GM12891 (cell line): ENCODE measurements around the gene ZFX.

Experiments
- POLR2A ChIP-seq: IDR thresholded peaks from 2 replicates; pipeline ENCODE4 v1.6.1; 2011; ENCODE audit warnings: low read depth, low read length, control low read depth
- POLR2AphosphoS5 ChIP-seq: IDR thresholded peaks from 2 replicates; pipeline ENCODE4 v1.6.1; 2011; ENCODE audit warnings: low read depth, low read length, control low read depth
- SPI1 ChIP-seq: IDR thresholded peaks from 2 replicates; pipeline ENCODE4 v1.6.1; 2011; ENCODE audit warnings: low read depth, low read length, control low read depth
- TAF1 ChIP-seq: IDR thresholded peaks from 2 replicates; pipeline ENCODE4 v1.6.1; 2011; ENCODE audit warnings: low read depth, low read length, control low read depth

DNA sequence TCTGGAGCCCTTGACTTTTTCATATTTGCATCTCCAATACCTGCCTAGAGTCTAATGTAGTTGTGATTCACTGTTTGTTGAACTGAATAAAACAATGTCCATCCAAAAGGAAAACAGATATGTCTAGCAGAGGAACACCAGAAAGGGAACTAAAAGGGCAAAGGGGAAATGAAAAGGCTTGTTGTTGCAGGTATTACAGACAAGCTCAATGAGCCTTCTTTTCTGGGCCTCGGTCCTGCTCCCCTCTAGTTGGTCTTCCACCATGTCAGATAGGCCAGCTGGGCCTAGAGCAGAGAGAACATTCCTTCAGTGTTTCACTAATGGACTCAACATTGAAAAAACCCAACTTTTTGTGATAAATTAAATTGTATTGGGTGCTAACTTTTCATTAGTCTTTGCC is 55.4 kb downstream of the ZFX start:
- TF ChIP-seq POLR2A: no peak
- no peak for TF ChIP-seq SPI1
- TF ChIP-seq TAF1: no peak
- TF ChIP-seq POLR2AphosphoS5: no peak
